ENCODE results near the gene NRG3.

The NRG3 gene

DNA sequence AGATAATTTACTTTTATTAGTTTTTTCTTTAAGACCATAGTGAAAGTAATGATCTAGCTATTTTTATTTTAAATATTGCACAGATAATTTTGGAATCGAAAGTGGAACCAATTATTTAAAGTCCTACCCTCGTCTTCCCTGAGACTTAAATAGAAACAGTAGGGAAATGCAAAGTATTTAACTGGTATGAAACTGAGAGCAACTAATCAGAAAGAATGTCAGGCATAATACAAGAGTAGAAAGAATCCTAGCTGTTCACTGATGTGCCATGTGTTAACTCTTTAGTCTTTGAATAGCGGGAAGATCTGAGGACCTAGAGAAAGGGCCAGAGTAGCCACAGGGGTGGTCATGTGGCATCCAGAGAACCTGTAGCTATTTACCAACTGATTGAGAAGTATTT lies 630.0 kb downstream of the NRG3 start:
- DNase-seq = no peak

DNA sequence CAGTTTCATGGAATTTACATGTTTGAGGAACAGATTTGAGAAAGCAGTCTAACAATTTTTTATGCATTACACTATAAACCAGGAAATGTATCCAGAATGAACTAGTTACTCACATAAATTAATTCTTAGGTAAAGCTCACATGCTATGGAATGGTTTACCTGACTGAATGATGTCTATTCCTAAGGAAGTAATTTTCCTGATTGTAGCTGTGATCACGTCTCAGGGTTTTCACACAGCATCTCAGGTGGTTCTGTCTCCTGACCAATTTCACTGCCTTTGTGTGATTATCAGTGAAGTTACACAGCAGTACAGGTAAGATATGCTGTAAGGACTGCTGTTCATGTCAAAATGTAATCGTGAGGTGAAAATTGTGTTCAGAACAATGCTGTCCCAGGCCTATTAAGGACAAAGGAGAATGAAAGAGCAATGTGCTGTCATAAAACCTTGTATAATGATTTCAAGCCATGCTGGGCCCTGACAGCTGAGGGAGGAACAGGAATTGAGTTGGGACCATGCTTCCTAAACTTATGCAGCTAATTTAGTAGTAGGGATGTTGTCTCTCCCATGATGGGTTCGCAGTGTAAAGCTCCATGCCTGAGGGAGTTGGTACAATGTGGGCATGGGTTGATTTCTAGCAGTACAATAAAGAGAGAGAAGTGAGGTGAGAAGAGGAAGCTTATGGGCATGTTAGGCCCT lies 631.8 kb downstream of the NRG3 start:
- DNase-seq = no peak

DNA sequence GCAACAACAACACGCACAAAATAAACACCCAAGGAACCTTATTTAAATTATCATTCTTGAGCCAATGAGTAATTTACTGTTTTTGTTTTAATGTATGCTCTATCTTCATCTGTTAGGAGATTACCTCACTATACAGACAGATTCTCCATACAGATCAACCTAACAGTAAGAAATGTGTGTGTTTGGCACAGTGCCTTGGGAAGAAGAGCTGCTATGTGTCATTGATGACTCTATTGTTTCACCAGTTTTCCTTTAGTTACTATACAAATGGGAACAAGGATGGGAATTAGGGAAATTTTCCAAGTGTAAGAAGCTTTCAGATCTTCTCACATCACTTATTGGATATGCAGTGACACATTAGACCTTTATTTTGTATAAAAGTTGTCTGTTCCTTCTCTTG lies 640.3 kb downstream of the NRG3 start:
- no peak for DNase-seq

DNA sequence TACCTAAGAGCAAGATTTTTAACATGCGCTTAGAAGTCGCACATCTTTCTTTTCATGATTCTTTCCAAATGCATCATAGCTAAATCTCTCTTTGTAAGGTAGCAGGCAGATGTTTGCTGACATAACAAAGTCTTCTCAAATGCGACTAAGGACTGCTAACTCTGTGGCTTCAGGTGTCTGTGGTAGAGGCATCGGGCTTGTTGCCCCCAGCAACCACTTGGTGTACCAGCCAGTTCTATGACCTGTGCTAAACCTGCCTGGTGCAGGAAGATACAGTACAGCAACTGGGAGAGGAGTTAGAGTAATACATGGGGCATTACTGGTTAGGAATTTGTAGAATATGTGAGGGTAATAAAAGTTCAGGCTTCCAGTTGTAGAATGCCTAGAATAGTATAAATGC lies 654.1 kb downstream of the NRG3 start:
- no peak for DNase-seq

DNA sequence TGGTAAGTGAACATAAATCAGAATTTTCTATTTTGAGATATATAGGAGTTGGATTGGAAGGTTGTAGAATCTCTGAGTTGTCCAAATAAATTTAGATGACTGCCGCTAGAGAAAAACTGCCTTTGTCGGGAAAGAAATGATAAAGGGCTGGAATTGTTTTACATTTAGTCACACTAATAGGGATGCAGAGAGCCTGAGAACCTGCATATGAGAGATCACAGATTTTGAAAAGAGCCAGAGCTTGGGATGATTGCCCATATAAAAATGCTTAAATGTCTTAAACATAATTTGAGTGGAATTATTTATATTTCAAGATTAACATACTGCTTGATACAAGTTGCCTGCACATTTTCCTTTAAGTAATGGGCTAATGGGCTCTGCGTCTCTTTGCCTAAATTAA lies 660.5 kb downstream of the NRG3 start:
- DNase-seq = no peak

DNA sequence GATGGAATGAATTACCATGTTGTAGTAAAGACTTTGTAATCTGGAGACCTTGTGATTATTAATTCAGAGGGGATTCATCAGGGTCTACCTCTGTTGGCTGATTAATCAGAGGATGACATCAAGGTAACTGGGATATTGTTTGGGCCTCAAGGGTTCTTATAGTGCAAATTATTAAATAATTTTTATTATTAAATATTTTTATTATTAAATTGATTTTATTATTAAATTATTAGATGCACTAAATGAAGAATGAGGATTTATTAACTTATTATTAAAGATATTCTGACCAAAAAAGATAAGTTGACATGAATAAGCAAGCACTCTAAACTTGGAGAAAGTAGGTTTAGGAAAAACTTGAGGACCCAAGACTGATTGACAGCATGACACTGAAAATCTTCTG lies 661.7 kb downstream of the NRG3 start:
- DNase-seq = no peak

DNA sequence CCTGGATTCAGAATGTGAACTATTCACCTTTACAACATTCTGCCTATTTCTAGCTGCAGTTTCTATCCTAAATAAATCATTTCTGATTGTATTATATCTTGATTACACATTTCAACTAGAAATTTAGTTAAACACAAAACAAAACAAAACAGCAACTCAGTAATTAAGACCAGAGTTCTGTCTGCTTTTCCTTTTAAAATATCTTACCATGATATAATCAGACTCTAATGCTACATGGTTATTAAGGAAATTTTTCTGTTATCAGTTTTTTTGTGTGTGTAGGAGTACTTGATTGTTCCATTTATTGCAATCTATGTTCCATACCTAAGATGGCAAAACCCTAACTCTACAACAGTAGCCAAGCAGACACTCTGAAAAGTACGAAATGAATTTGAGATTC lies 663.3 kb downstream of the NRG3 start:
- no peak for DNase-seq

DNA sequence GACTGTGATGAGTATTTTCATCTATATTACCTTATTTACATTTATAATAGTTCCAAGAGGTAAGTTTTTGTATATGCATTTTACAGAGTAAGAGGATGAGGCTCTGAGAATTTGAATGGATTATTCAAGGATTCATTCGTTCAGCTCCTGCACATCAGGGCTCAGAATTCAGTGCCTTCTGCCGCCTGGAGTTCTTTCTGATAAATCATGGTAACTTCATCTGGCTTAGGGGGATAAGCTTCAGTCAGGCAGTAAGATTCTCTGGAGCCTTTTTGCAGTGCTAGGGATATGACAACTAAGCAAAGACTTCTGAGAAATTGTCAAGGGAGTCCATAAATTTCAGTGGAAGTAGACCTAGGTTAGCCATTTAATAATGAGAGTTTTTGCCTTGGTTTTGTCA lies 668.6 kb downstream of the NRG3 start:
- DNase-seq = no peak

DNA sequence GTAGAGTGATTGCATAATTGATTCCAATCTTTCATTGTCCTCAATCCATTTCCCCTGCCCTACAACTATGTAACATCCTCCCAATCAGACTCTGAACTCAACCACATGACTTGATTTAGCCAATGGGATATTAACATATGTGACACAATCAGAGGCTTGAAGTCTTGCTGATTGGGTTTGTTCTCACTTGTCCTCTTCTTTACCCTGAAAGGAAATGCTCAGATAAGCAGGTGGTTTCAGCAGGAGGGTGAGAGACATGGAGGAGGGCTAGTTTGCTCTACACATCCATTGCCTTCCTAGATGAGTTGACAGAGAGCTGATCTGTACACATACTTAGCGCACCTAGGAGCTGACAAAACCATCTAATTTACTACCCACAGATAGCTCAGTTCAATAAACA lies 669.4 kb downstream of the NRG3 start:
- no peak for DNase-seq

DNA sequence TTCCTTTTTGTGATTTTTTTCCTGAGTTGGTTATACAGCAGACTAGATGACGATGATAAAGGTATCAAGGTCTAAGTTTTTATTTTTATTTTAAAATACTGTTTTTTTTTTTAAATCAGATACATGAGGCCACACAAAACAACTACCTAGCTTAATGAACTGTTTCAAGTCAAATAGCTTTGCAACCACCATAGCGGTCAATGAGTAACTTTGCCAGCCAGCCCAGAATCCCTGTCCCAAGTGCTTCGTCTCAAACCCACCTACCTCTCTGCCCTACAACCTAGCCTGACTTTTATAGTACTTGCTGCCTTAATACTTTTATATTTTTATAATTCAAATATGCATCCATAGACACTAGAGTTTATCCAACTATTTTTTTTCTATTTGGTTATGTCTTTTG lies 676.5 kb downstream of the NRG3 start:
- DNase-seq = no peak

DNA sequence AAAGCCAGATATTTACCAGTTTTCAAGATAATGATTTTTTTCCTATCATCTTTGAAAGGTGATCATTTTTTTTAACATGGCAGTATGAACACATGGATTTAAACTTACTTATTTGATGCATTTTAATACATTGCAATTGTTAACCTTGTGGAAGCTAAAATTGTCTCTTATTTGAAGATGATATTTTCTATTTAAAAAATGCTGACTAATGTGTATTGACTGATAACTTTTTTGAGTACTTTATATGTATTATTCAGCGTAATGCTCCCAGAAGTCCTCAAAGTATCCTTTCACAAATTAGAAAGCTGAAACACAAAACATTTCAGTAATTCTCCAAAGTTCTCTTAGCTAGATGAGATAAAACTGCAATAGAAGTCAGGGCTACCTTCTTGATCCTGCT lies 677.3 kb downstream of the NRG3 start:
- no peak for DNase-seq

DNA sequence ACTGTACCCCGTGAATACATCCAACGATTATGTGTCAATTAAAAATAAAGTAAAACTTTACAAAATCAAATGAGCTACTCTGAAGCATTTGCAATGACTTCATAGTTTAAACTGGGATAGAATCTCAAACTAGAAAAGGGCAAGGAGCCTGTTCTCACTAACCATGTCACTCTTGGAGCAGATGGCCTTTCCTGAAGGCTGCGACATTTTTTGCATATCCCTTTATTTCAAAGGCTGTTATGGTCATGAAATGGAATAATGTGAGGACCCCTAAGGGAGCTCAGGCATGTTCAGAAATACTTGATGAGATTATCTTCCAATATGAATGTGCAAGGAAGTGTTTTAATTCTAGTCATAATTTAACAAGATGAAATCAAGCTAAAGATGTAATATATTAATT lies 679.4 kb downstream of the NRG3 start:
- DNase-seq = no peak

DNA sequence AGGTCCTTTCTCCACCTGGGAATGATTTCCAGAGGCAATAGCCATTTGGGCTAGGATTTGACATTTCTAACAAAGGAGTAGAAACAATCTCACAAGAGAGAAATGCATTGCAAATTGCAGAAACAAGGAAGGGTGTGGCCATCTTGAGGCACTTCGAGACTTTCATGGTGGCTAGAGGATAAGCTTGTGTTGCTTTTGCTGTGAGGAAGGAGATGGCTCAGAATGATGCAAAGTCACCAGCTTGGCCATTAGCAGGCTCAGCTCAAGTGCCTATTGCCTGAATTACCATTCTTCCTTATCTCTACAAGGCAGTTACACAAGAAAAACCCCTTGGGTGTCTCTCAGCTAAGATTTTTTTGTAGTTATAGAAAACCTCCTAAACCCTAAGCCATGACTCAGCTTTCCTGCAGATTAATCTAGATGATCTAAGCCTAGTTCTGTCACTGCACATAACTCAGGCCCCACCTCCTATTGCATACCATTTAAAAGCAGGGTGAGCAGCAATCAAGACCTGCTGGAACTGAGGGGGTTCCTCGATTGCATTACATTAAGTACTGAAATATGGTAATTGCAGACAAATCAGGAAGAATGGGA lies 683.1 kb downstream of the NRG3 start:
- peak; percentile 11 for DNase-seq

DNA sequence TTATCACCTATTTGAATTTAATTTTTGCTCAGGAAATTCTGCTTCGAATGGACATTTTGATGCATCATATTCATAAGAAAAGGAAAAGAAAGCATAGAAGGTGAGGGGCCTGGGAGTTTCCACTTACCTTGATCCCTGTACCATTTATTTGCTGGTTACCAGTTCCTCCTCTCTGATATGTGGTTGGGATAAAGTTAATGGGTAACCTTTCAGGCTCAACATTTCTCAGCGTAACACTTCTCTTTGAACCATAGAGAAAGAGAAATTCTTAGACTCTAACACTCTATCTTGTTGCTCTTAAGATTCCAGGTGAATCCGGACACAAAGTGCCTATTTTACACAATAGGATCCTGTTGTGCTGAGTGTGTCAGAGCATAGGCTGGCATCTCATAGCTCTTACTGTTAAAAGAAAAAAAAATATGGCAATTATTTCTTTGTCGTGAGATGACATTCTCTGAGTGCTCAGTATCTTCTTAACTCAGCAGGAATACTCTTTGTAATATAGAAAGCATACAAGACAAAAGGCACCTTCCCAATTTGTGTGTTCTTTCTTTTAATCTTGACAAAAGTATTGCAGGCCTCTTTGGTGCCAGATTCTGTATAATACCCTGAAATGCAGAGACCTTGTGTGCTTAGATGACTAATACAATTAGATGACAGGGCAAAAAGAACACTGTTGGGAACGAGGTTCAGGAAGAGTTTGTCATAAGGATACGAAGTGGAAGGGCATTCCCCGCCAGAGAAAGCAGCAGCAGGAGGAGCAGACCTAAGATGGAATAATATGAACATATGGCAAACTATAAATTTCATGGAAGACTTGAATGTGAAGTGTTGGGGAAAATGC lies 689.6 kb downstream of the NRG3 start:
- DNase-seq = no peak

DNA sequence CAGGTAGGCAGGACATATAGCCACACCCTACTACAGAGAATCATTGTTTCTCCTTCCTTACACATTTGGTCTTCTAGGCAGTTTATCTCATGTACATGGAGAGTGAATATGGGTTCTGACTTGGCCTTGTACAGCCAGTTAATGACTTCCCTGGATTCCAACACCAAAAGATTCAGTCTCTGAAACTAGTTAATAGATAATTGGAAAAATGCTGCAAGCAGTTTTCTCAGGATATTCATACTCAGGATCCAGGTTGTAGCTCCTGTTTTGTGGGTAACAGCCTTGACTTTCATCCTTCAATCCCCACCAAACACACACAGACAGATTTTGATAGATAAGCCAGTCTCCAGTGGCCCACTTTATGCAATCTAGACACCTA lies 690.2 kb downstream of the NRG3 start:
- no peak for DNase-seq

DNA sequence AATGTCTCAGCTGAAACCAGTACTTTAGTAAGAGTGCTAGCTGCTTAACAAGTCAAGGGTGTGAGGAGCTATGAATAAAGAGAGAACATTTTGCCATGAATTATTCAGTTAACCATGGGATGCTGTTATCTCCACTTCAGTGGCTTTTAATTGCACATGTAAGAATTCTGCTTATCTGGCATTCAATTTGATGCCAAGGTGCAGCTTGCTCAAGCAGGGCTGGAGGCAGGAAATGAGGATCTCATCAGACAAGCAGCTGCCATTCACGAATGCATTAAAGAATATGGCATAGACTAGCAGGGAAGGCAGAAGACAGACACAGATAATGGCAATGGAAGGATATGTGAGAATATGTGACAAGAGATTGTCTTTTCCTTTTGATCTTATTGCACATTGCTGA lies 697.8 kb downstream of the NRG3 start:
- no peak for DNase-seq

DNA sequence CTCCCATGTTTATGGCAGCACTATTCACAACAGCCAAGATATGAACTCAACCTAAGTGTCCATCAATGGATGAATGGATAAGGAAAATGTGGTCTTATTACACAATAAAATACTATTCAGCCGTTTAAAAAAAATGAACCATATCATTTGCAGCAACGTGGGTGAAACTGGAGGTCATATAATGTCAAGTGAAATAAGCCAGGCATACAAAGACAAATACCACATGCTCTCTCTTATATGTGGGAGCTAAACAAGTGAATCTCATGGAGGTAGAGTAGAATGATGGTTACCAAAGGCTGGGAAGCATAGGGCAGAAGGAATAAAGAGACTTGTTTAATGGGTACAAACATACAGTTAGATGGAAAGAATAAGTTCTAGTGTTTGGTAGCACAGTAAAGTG lies 699.1 kb downstream of the NRG3 start:
- DNase-seq = no peak

DNA sequence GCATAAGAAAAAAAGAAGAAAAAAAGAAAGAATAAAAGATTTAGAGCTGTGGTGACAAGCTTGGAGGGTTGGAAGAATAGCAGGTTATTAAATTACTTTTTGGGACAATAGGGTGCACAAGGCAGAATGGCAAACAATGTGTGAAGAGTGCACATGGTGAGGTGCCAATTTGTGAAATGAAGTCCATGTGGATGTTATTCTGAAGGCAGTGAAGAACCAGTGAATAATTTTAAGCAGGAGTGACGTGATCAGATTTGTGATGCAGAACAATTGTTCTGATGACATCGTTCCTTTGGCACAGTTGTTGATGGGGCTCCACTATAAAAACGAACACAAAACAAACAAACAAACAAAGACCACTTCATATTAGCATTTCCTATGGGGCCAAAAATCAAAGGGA lies 700.3 kb downstream of the NRG3 start:
- DNase-seq = no peak

DNA sequence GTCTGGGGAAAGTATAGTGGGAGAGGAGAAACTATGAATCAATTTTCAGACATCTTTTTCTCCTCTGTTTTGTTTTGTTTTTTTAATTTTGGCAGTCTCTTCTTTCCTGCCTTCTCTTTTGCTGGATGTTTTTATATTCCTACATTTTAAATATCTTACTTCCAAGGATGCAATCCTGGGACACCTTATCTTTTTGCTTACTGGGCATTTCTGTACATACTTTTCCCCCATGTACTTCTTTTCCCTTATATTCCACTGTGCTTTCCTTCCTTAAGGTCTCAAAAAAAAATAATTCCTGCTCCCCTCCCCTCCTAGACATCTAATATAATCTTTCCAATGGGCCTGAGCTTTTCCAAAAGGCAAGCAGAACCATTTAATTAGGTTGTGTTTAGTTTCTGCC lies 701.1 kb downstream of the NRG3 start:
- no peak for DNase-seq

DNA sequence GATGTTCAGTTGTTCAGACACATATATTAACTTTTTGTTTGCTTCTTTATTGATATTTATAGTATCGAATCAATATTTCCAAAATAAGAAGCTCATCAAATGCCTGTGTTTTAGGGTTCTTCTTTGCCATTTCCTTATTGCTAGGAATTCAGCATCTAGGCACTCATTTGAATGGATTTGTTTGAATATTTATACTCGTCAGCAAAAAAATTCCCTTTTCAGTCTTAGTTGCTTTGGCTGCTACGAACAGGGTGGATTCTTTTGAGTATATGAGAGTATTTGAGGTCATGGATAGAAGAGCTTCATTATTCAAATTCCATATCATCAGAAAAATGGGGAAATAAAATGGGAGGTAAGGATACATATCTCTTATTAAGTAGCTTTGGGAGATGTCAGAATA lies 706.9 kb downstream of the NRG3 start:
- DNase-seq = no peak

DNA sequence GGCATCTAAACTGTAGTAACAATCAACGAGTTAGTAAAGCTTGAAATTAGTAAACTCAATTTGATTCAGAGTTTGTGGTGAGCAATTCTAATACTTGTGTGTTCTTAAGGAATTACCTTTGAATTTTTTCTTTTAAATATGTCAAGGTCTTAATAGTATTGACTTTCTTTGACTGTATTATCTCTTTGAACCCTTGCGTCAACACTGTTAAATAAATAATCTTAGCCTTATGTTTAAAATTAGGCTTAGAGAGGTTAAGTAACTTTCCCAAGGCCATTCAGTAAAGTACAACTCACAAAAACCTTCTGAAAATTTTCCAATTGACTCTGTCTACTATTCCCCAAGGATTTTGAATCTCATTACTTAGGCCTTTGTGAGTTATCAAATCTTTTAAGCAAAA lies 716.4 kb downstream of the NRG3 start:
- DNase-seq = no peak

DNA sequence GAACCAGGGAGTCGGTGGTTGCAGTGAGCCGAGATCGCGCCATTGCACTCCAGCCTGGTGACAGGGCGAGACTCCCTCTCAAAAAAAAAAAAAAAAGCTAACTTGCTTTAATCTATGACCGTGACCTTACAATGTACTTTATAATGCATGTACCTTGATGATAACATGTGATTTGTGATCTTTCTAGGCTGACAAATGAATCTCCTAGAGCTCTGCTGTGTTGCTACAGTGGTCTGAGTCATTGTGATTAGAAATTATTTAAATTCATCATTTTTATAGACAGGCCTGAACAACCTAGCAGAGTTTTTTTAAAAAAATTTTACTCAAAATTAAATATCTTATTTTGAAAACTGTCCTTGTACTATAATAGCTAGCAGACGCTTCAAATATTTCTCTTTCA lies 722.8 kb downstream of the NRG3 start:
- DNase-seq = no peak

DNA sequence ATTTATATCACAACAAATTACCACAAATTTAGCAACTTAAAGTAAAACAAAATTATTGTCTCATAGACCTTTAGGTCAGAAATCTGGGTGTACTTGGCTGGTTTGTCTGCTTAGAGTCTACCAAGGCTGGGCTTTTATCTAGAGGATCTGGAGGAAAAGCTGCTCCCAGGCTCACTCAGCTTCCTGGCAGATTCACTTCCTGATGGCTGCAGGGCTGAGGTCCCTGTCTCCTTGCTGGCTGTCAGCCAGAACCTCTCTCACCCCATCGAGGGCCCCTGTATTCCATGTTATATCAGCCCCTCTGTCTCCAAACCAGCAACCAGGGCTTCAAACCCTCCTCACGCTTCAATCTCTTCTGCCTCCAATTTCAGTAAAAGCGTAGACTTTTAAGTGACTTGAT lies 734.9 kb downstream of the NRG3 start:
- no peak for DNase-seq

DNA sequence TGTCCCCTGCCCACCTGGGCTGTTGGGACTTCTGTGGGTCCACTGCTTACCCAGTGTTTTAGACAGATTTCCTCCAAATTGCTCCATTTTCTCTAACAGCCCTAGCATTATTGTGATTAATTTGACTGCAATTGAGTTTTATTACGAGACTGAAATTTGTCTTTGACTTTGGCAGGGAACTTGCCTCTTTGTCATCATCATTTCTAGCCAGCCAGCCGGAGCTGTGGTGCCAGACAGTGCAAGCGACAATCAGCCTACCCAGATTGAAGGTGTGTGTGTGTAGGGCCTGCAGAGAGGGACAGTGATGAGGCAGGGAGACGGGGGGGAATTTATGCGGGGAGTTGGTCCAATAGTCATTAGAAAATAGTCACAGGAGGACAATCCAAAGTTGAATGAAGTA lies 743.0 kb downstream of the NRG3 start:
- DNase-seq = no peak

DNA sequence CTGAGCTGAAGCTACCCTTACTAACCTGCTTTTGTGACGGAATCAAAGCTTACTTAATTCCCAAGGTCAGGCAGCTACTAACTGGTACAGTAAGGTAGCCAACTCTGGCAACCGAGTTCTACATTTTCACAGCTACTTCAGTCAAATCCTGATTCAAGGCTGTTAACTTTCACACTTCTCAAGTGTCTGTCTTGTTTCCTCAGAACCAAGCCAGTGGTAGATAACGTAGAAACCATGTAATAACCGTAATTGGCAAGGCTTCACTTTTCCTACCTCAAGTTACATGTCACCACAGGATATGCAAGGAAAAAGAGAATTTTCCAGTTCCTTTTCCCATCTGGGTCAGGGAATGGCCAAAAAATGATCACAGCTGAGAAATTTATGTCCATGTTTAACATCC lies 746.7 kb downstream of the NRG3 start:
- DNase-seq = no peak

Measured in hematopoietic multipotent progenitor cell treated with erythropoietin and hydrocortisone succinate and interleukin-3 and kit ligand, for 6 days (in vitro differentiated cells).